Measurements from ENCODE around the gene TGFBR3L.

DNA sequence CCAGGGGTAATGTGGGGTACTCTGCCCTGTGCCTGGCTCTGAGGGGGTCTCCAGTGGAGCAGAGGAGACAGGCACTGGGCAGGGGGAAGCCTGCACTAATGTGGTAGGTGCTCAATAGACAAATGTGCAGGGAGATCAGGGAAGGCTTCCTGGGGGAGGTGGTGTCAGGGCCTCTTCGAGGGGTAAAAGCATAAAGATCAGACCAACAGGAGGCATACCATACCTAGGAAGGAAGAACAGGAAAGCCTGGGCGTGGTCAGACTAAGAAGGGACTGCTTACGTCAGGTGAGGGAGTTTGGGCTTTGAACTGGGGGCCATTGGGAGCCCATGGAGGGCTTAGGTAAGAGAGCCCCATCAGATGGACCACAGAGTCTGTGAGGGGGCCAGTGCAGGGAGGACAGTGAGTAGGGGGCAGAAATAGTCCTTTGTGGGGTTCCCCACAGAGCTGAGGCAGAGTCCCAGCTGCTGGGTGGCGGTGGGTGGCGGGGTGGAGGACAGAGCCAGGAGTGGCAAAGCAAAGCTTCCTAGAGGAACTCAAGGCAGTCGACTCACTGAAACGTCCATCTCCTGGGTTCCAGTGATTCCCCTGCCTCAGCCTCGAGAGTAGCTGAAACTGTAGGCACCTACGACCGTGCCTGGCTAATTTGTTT, 49.2 kb upstream of the TGFBR3L start:
- TF ChIP-seq EZH2phosphoT487 (IDR thresholded peaks at IDR 0.05) (no peak), EZH2 (IDR thresholded peaks at IDR 0.05) (no peak)

All from neural progenitor cell (in vitro differentiated cells).